ENCODE results near the gene MAD1L1. TPM values are rescaled to one million over a fixed set of nuclear protein-coding genes. Genes with fewer than 3 reads are reported as not detected.

The MAD1L1 gene
- total and polyA plus RNA-seq, 2 of the 4 experiments (the other 2 are of a cell fraction), result 29.0 to 40.9 TPM

- intact Hi-C loops (cut with micrococcal nuclease) (loop anchor here (5.0 kb wide), 1 partner anchor 144 kb away; no protein-coding TSS in a partner anchor), in situ Hi-C loops (cut with MboI; ENCODE audit: low sequenced_read_pairs) (no loop called here), dilution Hi-C loops (cut with HindIII; ENCODE audit: low sequenced_read_pairs, unreplicated experiment) (no loop called here)
- Histone ChIP-seq H3K18ac (ENCODE audit: low read depth, low read length) (no peak overlapping the region), H3K27me3 (ENCODE audit: control insufficient read depth, insufficient read depth, low read length) (peaks cover 2% of the 10 kb centered on the region; the same call in 1 of the 2 replicates), H3K56ac (ENCODE audit: extremely low read depth, insufficient read depth, low read length) (no peak overlapping the region), H3K79me1 (ENCODE audit: low read depth in 1 of 2, low read length in 2 of 2) (no peaks in the 10 kb centered on the region; a peak in 1 of 4 replicates), H3K36me3 (ENCODE audit: control insufficient read depth, insufficient read depth, low read length) (no peaks in the 10 kb centered on the region), H4K5ac (ENCODE audit: low read depth, low read length) (no peak overlapping the region), H3K4me1 (ENCODE audit: control insufficient read depth, insufficient read depth, low read length) (no peaks in the 10 kb centered on the region), H3K9me1 (ENCODE audit: insufficient read depth, low read length) (peaks cover 5% of the 10 kb centered on the region), H3K4me3 (ENCODE audit: insufficient read depth, low read depth, low read length) (no peak overlapping the region), H3K4ac (ENCODE audit: low read depth, low read length) (no peak overlapping the region), H2AK5ac (ENCODE audit: low read depth, low read length) (no peak overlapping the region), H2AK9ac (replicated peaks; ENCODE audit: low read depth, low read length, poor library complexity) (peak overlapping the region; percentile 68), H3K4me2 (ENCODE audit: low read depth, low read length) (no peak overlapping the region; the same call in 1 of the 2 replicates), H3K27ac (ENCODE audit: insufficient read depth, low read length) (no peak overlapping the region), H3K14ac (replicated peaks; ENCODE audit: low read depth, low read length) (no peak overlapping the region), H2BK120ac (ENCODE audit: low read depth, low read length) (no peak overlapping the region; the same call in 1 of the 2 replicates), H4K8ac (ENCODE audit: low read depth in 2 of 2, low read length in 2 of 2) (no peak overlapping the region), H4K20me1 (ENCODE audit: insufficient read depth, low read length) (no peaks in the 10 kb centered on the region; the same call in 1 of the 2 replicates), H3K9ac (ENCODE audit: low read depth, low read length) (no peak overlapping the region), H2BK5ac (ENCODE audit: low read depth, low read length, poor library complexity, severe bottlenecking) (no peak overlapping the region), H2BK15ac (ENCODE audit: low read depth, low read length) (no peak overlapping the region), H2BK20ac (ENCODE audit: low read depth, low read length) (no peak overlapping the region), H3K9me3 (ENCODE audit: control insufficient read depth, insufficient read depth, low read length) (no peaks in the 10 kb centered on the region), H3K23ac (ENCODE audit: low read depth, low read length) (no peak overlapping the region), H4K91ac (ENCODE audit: insufficient read depth, low read depth, low read length) (no peak overlapping the region), H2AFZ (replicated peaks; ENCODE audit: low read length, poor library complexity) (no peak overlapping the region)
- DNase-seq (peak; percentile 13), ATAC-seq (ENCODE audit: low read depth) (no peak)
- ChIA-PET POLR2A (ENCODE audit: unreplicated experiment) (no interaction called here), CTCF (no interaction called here)
- 63% methylated on average over 16 of the region's 25 CpGs; no CpG with 5 or more reads in 1 of the 2 experiments for WGBS, 2 experiments (ENCODE audit: extremely low coverage in 2 of 2, insufficient read length in 1 of 2)
- no TSS peak for BruUV-seq (replicated peaks)
- TF ChIP-seq FOS (IDR thresholded peaks at IDR 0.05; ENCODE audit: low read depth, low read length), result no peak
- no peak for TF ChIP-seq BHLHE40 (IDR thresholded peaks at IDR 0.05; ENCODE audit: low read depth, low read length)
- no peak for TF ChIP-seq NFE2L2 (IDR thresholded peaks at IDR 0.05; ENCODE audit: low read depth, low read length)
- TF ChIP-seq RAD21 (IDR thresholded peaks at IDR 0.05; ENCODE audit: low read length), result no peak
- no peak for TF ChIP-seq RFX5 (IDR thresholded peaks at IDR 0.05; ENCODE audit: low read depth, low read length)
- no peak for TF ChIP-seq MAFK (IDR thresholded peaks at IDR 0.05; ENCODE audit: low read depth, low read length)
- TF ChIP-seq POLR2A (IDR thresholded peaks at IDR 0.05; ENCODE audit: low read depth, low read length), result no peak
- TF ChIP-seq MXI1 (IDR thresholded peaks at IDR 0.05; ENCODE audit: borderline replicate concordance, low read depth, low read length), result no peak
- no peak for TF ChIP-seq CHD1 (IDR thresholded peaks at IDR 0.05; ENCODE audit: low read depth, low read length)
- TF ChIP-seq CEBPB (IDR thresholded peaks at IDR 0.05; ENCODE audit: low read depth, low read length), result no peak
- no peak for TF ChIP-seq USF2 (IDR thresholded peaks at IDR 0.05; ENCODE audit: low read depth, low read length)
- no peak for TF ChIP-seq ELK1 (IDR thresholded peaks at IDR 0.05; ENCODE audit: borderline replicate concordance, low read depth, low read length)
- no peak for TF ChIP-seq MAZ (IDR thresholded peaks at IDR 0.05; ENCODE audit: borderline replicate concordance, low read depth, low read length)
- TF ChIP-seq RCOR1 (IDR thresholded peaks at IDR 0.05; ENCODE audit: insufficient replicate concordance, low read length), result no peak
- TF ChIP-seq CTCF (conservative IDR thresholded peaks at IDR 0.05; ENCODE audit: low read depth, low read length), result no peak
Measured at GRCh38 chr7:1810961-1811849, 421.5 kb downstream of the MAD1L1 start.
